WTC11 (cell line): Measurements from ENCODE around the gene COL16A1. TPM values are rescaled to one million over a fixed set of nuclear protein-coding genes. Genes with fewer than 3 reads are reported as not detected.

Source experiments
- ATAC-seq: fragments of 200-7000 bp; cut with Tn5 transposase; 2 replicates; pipeline ENCODE4 v1.10.0; 2021; ENCODE audit warnings: mild to moderate bottlenecking, moderate library complexity
- CTCF ChIA-PET: fragments of 300-600 bp; sonication (Branson Sonifier 250); formaldehyde crosslinking; loops from one replicate; lab custom pipeline; 2021; ENCODE audit warnings: antibody characterized with exemption; lab: Charles Lee
- POLR2A ChIA-PET: fragments of 350-600 bp; sonication (Branson Sonifier 250); formaldehyde crosslinking; loops from one replicate; lab custom pipeline; 2021; ENCODE audit warnings: antibody characterized with exemption; lab: Charles Lee
- DNase-seq: peaks from one replicate; pipeline ENCODE4 v3.0.0; 2021; ENCODE audit warnings: low spot score
- H3K27ac Mint-ChIP-seq: 2 replicates; pipeline ENCODE4 v1.8.0; 2021; ENCODE audit warnings: mixed read lengths
- H3K27me3 Mint-ChIP-seq: 2 replicates; pipeline ENCODE4 v1.8.0; 2021; ENCODE audit warnings: low read depth, mild to moderate bottlenecking, moderate library complexity, mixed read lengths
- H3K36me3 Mint-ChIP-seq: 2 replicates; pipeline ENCODE4 v1.8.0; 2021; ENCODE audit warnings: mixed read lengths
- H3K4me1 Mint-ChIP-seq: 2 replicates; pipeline ENCODE4 v1.8.0; 2022; ENCODE audit warnings: mixed read lengths
- H3K4me3 Mint-ChIP-seq: 2 replicates; pipeline ENCODE4 v1.8.0; 2021; ENCODE audit warnings: mild to moderate bottlenecking, moderate library complexity, mixed read lengths
- H3K9me3 Mint-ChIP-seq: 2 replicates; pipeline ENCODE4 v1.8.0; 2021; ENCODE audit warnings: mixed read lengths
- ARID4B ChIP-seq: sonication (generic); formaldehyde crosslinking; IDR thresholded peaks from 2 replicates; pipeline ENCODE4 v1.8.0; 2023; ENCODE audit warnings: missing genetic modification reagents, mild to moderate bottlenecking, borderline replicate concordance
- ATF2 ChIP-seq: sonication (generic); formaldehyde crosslinking; IDR thresholded peaks from 2 replicates; pipeline ENCODE4 v1.8.1; 2022; ENCODE audit warnings: low read depth, missing genetic modification reagents, borderline replicate concordance
- CBFB ChIP-seq: sonication (generic); formaldehyde crosslinking; IDR thresholded peaks from 2 replicates; pipeline ENCODE4 v1.8.1; 2022; ENCODE audit warnings: mild to moderate bottlenecking, low read depth, missing genetic modification reagents
- FOXK1 ChIP-seq: sonication (generic); formaldehyde crosslinking; IDR thresholded peaks from 2 replicates; pipeline ENCODE4 v1.8.0; 2022; ENCODE audit warnings: mild to moderate bottlenecking, moderate library complexity, missing genetic modification reagents
- HMGXB4 ChIP-seq: sonication (generic); formaldehyde crosslinking; IDR thresholded peaks from 2 replicates; pipeline ENCODE4 v1.8.1; 2023; ENCODE audit warnings: mild to moderate bottlenecking, moderate library complexity, missing genetic modification reagents
- NFATC4 ChIP-seq: fragments of 250-450 bp; sonication (Bioruptor Pico); IDR thresholded peaks from 2 replicates; pipeline ENCODE4 v1.9.0; 2021; ENCODE audit warnings: mild to moderate bottlenecking
- NFE2L1 ChIP-seq: sonication (generic); formaldehyde crosslinking; IDR thresholded peaks from 2 replicates; pipeline ENCODE4 v1.8.1; 2023; ENCODE audit warnings: missing genetic modification reagents
- RELA ChIP-seq: sonication (generic); formaldehyde crosslinking; IDR thresholded peaks from 2 replicates; pipeline ENCODE4 v1.8.1; 2022; ENCODE audit warnings: missing genetic modification reagents, mild to moderate bottlenecking, borderline replicate concordance
- SP1 ChIP-seq: sonication (generic); formaldehyde crosslinking; conservative IDR thresholded peaks from 2 replicates; pipeline ENCODE4 v1.8.1; 2022; ENCODE audit warnings: missing genetic modification reagents
- ZNF121 ChIP-seq: sonication (generic); formaldehyde crosslinking; IDR thresholded peaks from 2 replicates; pipeline ENCODE4 v1.8.0; 2023; ENCODE audit warnings: missing genetic modification reagents
- ZNF396 ChIP-seq: fragments of 250-450 bp; sonication (Bioruptor Pico); IDR thresholded peaks from 2 replicates; pipeline ENCODE4 v1.8.0; 2021; ENCODE audit warnings: mild to moderate bottlenecking, moderate library complexity, borderline replicate concordance
- ZNF423 ChIP-seq: fragments of 250-450 bp; sonication (Bioruptor Pico); IDR thresholded peaks from 2 replicates; pipeline ENCODE4 v2.1.2; 2022; ENCODE audit warnings: mild to moderate bottlenecking, moderate library complexity
- total RNA-seq: library from RNA; stranded (reverse); gene quantifications from 3 replicates; pipeline ENCODE4 v1.2.3, GENCODE V29; 2021
- TF ChIP-seq, protein P1 (sequence below): fragments of 250-450 bp; sonication (Bioruptor Pico); IDR thresholded peaks from 2 replicates; pipeline ENCODE4 v1.9.0; 2021; ENCODE audit warnings: mild to moderate bottlenecking
- TF ChIP-seq, protein P2 (sequence below): fragments of 250-450 bp; sonication (Bioruptor Pico); conservative IDR thresholded peaks from 2 replicates; pipeline ENCODE4 v1.9.0; 2021; ENCODE audit warnings: mild to moderate bottlenecking
- TF ChIP-seq, protein P3 (sequence below): sonication (generic); formaldehyde crosslinking; IDR thresholded peaks from 2 replicates; pipeline ENCODE4 v1.8.1; 2022; ENCODE audit warnings: low read depth, mild to moderate bottlenecking, moderate library complexity, missing genetic modification reagents, borderline replicate concordance
- TF ChIP-seq, protein P4 (sequence below): sonication (generic); formaldehyde crosslinking; IDR thresholded peaks from 2 replicates; pipeline ENCODE4 v1.8.0; 2022; ENCODE audit warnings: mild to moderate bottlenecking, missing genetic modification reagents
- TF ChIP-seq, protein P5 (sequence below): sonication (generic); formaldehyde crosslinking; IDR thresholded peaks from 2 replicates; pipeline ENCODE4 v1.8.1; 2022; ENCODE audit warnings: mild to moderate bottlenecking, moderate library complexity, missing genetic modification reagents

COL16A1 gene
- total RNA-seq, 1 experiment from 2014 or later = 8.8 TPM

DNA sequence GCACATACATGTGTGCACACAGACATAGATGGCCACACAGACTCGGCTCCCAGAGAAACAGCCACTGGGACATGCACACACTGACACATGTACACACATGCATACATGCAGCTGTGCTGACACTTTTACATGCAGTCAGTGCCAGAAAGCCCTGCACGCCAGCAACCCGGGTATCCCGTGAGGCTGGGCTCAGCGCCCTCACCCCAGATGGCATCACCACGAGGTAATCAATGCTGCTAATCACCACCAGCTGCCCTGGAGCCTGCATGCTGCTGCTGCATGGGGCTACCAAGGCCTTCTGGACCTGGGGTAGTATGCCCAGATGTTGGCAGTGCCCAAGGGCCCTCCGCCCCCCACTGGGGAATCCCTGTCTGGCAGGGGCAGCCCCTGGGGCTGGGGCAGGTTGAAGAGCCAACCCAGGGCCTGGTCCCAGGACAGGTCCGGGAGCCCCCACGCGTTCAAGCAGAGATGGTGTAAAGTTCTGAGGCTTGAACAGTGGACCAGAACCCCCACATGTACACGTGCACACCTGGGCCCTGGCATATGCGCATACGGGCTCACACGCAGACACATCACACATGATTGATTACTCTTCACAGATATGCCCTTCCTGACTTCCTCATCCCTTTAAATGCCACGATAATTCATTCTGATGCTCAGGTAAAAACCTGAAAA lies 2.7 kb upstream of the COL16A1 start:
- Mint-ChIP-seq H3K4me3 (no peak overlapping the region), H3K27ac (0 out of 2 replicates have a peak overlapping the region, but pooled peaks have one; percentile 24), H3K9me3 (no peaks in the 10 kb centered on the region)
- TF ChIP-seq CBFB (CRISPR knock-in tag) (no peak), ATF2 (CRISPR knock-in tag) (no peak), HMGXB4 (CRISPR knock-in tag) (no peak), NFATC4 (CRISPR knock-in tag) (no peak)
- TF ChIP-seq, protein P1, sequence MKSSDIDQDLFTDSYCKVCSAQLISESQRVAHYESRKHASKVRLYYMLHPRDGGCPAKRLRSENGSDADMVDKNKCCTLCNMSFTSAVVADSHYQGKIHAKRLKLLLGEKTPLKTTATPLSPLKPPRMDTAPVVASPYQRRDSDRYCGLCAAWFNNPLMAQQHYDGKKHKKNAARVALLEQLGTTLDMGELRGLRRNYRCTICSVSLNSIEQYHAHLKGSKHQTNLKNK (CRISPR knock-in tag) = no peak
- TF ChIP-seq, protein P2, sequence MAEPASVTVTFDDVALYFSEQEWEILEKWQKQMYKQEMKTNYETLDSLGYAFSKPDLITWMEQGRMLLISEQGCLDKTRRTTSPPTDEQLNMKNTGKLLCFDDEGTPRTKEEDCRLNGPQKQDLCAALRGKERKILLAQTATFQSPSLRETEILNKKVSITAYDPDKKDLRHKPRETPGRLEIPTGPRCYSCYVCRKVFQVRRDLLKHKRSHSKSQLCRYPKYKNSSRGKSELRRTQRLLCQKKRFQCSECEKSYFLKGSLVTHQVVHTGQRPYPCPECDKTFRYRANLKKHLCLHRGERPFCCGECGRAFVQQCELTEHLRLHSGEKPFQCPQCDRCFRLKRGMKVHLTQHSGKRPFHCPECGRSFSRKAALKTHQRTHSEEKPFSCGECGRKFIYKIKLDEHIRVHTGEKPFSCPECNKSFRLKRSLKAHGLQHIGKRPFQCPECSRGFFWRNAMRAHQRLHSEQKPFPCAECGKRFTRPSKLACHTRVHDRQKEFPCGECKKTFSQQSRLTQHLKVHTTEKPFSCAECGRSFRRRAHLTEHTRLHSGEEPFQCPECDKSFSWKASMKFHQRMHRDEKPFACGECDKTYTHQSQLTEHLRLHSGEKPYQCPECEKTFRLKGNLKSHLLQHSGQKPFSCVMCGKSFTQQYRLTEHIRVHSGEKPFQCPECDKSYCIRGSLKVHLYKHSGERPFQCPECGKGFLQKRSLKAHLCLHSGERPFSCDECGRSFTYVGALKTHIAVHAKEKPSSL (CRISPR knock-in tag) = no peak
- TF ChIP-seq, all 79 proteins: peak for 0
- DNase-seq = no peak
- CTCF ChIA-PET = interaction anchor here (0.8 to 3.5 kb wide), 4 partner anchors 10 to 82 kb away, joined by 6 to 21 read pairs (median 14); no protein-coding TSS in a partner anchor
- Mint-ChIP-seq H3K4me1 (peaks cover 33% of the 10 kb centered on the region), H3K27me3 (peaks cover 6% of the 10 kb centered on the region), H3K36me3 (no peaks in the 10 kb centered on the region)
- POLR2A ChIA-PET = no interaction called here
- ATAC-seq = no peak

DNA sequence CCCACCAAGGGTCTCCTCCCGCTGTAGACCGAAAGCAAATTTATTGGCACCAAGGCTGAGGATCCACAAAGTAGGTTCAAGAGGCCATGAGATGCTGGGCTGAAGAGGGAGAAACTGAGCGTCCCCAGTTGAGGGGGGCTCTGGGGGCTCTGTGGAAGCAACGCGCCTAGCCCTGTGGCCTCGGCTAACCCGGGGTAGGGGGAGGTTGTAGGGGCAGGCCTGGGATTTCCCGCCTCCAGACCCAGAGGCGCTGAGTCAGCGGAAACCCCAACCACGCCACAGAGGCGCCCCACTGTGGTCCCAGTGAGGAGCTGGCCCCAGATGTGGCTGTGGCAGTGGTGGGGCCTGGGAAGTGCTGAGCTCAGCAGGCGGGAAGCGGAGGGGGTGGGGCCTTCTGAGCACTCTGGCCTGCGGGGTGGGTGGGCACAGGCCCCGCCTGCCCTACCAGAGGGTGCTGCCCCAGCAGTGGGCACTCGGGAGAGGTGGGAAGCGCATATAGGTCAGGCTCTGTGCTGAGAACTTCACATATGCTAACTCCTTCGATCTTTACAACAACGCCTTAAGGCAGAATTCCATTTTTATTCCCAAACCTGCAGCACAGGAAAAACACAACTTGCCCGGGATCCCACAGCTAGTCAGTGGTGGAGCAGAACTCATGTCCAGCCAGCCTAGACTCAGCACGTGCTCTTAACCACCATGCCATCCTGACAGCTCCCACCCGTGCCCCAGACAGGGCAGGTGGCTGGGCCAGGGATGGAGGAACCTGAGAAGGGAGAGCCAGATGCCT lies 1.5 kb upstream of the COL16A1 start:
- peaks cover 6% of the 10 kb centered on the region for H3K27me3 Mint-ChIP-seq
- ATAC-seq (peak; percentile 40), DNase-seq (peak; percentile 75)
- ChIA-PET POLR2A (interaction anchor here (0.6 to 2.9 kb wide), 4 partner anchors 10 to 291 kb away, joined by 3 to 15 read pairs (median 4); no protein-coding TSS in a partner anchor), CTCF (interaction anchor here (0.6 to 6.3 kb wide), 19 partner anchors 9 to 118 kb away, joined by 3 to 196 read pairs (median 6); partner anchors contain the start of gene PEF1)
- peak overlapping the region; percentile 91 for H3K27ac Mint-ChIP-seq
- peaks cover 42% of the 10 kb centered on the region for H3K4me1 Mint-ChIP-seq
- no peaks in the 10 kb centered on the region for H3K36me3 Mint-ChIP-seq
- H3K4me3 Mint-ChIP-seq = peak overlapping the region; percentile 76
- no peaks in the 10 kb centered on the region for H3K9me3 Mint-ChIP-seq
- TF ChIP-seq NFE2L1 (peak; percentile 89), RELA (CRISPR knock-in tag) (no peak), SP1 (CRISPR knock-in tag) (peak; percentile 59), FOXK1 (CRISPR knock-in tag) (no peak), ARID4B (CRISPR knock-in tag) (no peak), ZNF396 (CRISPR knock-in tag) (no peak), ZNF423 (CRISPR knock-in tag) (peak; percentile 81; the same call in 1 of the 2 replicates), ZNF121 (CRISPR knock-in tag) (no peak)
- TF ChIP-seq, protein P3, sequence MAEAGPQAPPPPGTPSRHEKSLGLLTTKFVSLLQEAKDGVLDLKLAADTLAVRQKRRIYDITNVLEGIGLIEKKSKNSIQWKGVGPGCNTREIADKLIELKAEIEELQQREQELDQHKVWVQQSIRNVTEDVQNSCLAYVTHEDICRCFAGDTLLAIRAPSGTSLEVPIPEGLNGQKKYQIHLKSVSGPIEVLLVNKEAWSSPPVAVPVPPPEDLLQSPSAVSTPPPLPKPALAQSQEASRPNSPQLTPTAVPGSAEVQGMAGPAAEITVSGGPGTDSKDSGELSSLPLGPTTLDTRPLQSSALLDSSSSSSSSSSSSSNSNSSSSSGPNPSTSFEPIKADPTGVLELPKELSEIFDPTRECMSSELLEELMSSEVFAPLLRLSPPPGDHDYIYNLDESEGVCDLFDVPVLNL (CRISPR knock-in tag) = peak; percentile 88
- TF ChIP-seq, protein P4, sequence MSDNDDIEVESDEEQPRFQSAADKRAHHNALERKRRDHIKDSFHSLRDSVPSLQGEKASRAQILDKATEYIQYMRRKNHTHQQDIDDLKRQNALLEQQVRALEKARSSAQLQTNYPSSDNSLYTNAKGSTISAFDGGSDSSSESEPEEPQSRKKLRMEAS (CRISPR knock-in tag) = peak; percentile 68; the same call in 1 of the 2 replicates
- TF ChIP-seq, protein P5, sequence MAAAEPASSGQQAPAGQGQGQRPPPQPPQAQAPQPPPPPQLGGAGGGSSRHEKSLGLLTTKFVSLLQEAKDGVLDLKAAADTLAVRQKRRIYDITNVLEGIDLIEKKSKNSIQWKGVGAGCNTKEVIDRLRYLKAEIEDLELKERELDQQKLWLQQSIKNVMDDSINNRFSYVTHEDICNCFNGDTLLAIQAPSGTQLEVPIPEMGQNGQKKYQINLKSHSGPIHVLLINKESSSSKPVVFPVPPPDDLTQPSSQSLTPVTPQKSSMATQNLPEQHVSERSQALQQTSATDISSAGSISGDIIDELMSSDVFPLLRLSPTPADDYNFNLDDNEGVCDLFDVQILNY (CRISPR knock-in tag) = peak; percentile 98
